Thyroid gland (tissue), 4 donors: Measurements from ENCODE around the gene AFF3.

Experiments used
- POLR2A ChIP-seq, 2 donors: fragments of 450-650 bp; IDR thresholded peaks; one replicate each; pipeline ENCODE4 v1.6.1; 2017; ENCODE audit warnings: antibody characterized with exemption in 2 of 2, mild to moderate bottlenecking in 2 of 2, moderate library complexity in 1 of 2
- TF ChIP-seq, protein P1 (sequence below), 6 experiments: fragments of 200-600 bp in 3 of 6; fragments of 450-650 bp in 3 of 6; sonication (generic) in 3 of 6; IDR thresholded peaks; one replicate each; pipeline ENCODE4 v1.5.1; 2016 to 2019; ENCODE audit warnings: antibody characterized with exemption in 6 of 6, mild to moderate bottlenecking in 2 of 6, inconsistent platforms in 1 of 6, moderate library complexity in 1 of 6

DNA sequence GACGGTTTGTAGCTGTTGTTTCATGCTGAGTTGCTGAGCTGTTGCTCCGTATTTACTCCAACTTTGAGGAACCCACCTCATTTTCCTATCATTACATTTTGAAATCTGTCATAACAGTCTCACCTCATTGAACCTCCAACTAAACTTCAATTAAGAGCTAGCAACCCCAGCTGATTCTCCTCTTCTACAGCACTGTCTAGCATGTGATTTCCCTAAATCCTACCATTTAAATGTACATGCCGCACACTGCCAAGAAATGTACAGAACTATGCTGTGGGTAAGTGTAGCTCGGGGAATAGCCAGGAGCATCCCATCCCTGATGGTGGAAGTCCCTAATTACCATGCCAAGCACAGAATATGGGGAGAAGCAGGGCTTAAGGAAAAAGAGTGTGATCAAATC, 299.9 kb downstream of the AFF3 start:
- TF ChIP-seq, protein P1, sequence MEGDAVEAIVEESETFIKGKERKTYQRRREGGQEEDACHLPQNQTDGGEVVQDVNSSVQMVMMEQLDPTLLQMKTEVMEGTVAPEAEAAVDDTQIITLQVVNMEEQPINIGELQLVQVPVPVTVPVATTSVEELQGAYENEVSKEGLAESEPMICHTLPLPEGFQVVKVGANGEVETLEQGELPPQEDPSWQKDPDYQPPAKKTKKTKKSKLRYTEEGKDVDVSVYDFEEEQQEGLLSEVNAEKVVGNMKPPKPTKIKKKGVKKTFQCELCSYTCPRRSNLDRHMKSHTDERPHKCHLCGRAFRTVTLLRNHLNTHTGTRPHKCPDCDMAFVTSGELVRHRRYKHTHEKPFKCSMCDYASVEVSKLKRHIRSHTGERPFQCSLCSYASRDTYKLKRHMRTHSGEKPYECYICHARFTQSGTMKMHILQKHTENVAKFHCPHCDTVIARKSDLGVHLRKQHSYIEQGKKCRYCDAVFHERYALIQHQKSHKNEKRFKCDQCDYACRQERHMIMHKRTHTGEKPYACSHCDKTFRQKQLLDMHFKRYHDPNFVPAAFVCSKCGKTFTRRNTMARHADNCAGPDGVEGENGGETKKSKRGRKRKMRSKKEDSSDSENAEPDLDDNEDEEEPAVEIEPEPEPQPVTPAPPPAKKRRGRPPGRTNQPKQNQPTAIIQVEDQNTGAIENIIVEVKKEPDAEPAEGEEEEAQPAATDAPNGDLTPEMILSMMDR (IDR thresholded peaks at IDR 0.05): no peak
- no peak for TF ChIP-seq POLR2A (IDR thresholded peaks at IDR 0.05)
